Astrocyte (in vitro differentiated cells and primary cell): ENCODE measurements around the gene CD7. TPM values are rescaled to one million over a fixed set of nuclear protein-coding genes. Genes with fewer than 3 reads are reported as not detected.

Source experiments
- DNase-seq: peaks from one replicate; pipeline ENCODE4 v3.0.0-alpha.2; 2010; ENCODE audit warnings: low read depth
- FAIRE-seq: peaks from 2 replicates; lab custom pipeline; 2011; peaks lifted over from hg19 to GRCh38; lab: Jason Lieb, UNC
- H2AFZ ChIP-seq: 2 replicates; pipeline ENCODE4 v1.6.0; 2012; ENCODE audit warnings: low read depth, low read length, inconsistent platforms
- H3K27ac ChIP-seq: 2 replicates; pipeline ENCODE4 v1.5.1; 2011; ENCODE audit warnings: low read depth, low read length, inconsistent platforms
- H3K27me3 ChIP-seq: 2 replicates; pipeline ENCODE4 v1.6.0; 2011; ENCODE audit warnings: low read length, inconsistent platforms; ENCODE audit not compliant: insufficient read depth
- H3K36me3 ChIP-seq: 2 replicates; pipeline ENCODE4 v1.5.1; 2011; ENCODE audit warnings: low read length, inconsistent platforms; ENCODE audit not compliant: insufficient read depth
- H3K4me1 ChIP-seq: 2 replicates; pipeline ENCODE4 v1.5.1; 2011; ENCODE audit warnings: low read length, inconsistent platforms; ENCODE audit not compliant: insufficient read depth
- H3K4me2 ChIP-seq: 2 replicates; pipeline ENCODE4 v1.6.0; 2012; ENCODE audit warnings: low read length, inconsistent platforms
- H3K4me3 ChIP-seq: 2 replicates; pipeline ENCODE4 v1.5.1; 2011; ENCODE audit warnings: low read depth, mild to moderate bottlenecking, low read length, inconsistent platforms; ENCODE audit not compliant: insufficient read depth
- H3K79me2 ChIP-seq: 2 replicates; pipeline ENCODE4 v1.6.0; 2012; ENCODE audit warnings: mild to moderate bottlenecking, low read length, inconsistent platforms; ENCODE audit not compliant: insufficient read depth
- H3K9ac ChIP-seq: 2 replicates; pipeline ENCODE4 v1.6.0; 2012; ENCODE audit warnings: mild to moderate bottlenecking, low read length, inconsistent platforms
- H3K9me3 ChIP-seq: 2 replicates; pipeline ENCODE4 v1.5.1; 2012; ENCODE audit warnings: low read depth, mild to moderate bottlenecking, low read length, inconsistent platforms; ENCODE audit not compliant: insufficient read depth
- H4K20me1 ChIP-seq: 2 replicates; pipeline ENCODE4 v1.6.0; 2012; ENCODE audit warnings: low read length, inconsistent platforms; ENCODE audit not compliant: insufficient read depth
- H3K27ac Mint-ChIP-seq: one replicate; pipeline ENCODE4 v1.8.0; 2021; ENCODE audit warnings: mild to moderate bottlenecking, mixed read lengths; ENCODE audit not compliant: unreplicated experiment
- H3K27me3 Mint-ChIP-seq: one replicate; pipeline ENCODE4 v1.8.0; 2021; ENCODE audit warnings: low read depth, mixed read lengths; ENCODE audit not compliant: unreplicated experiment
- H3K36me3 Mint-ChIP-seq: one replicate; pipeline ENCODE4 v1.8.0; 2021; ENCODE audit warnings: low read depth, mixed read lengths; ENCODE audit not compliant: unreplicated experiment
- H3K4me1 Mint-ChIP-seq: one replicate; pipeline ENCODE4 v1.8.0; 2021; ENCODE audit warnings: low read depth, mixed read lengths; ENCODE audit not compliant: unreplicated experiment
- H3K4me3 Mint-ChIP-seq: one replicate; pipeline ENCODE4 v1.8.0; 2021; ENCODE audit warnings: mild to moderate bottlenecking, moderate library complexity, mixed read lengths; ENCODE audit not compliant: unreplicated experiment
- H3K9me3 Mint-ChIP-seq: one replicate; pipeline ENCODE4 v1.8.0; 2021; ENCODE audit warnings: mild to moderate bottlenecking, mixed read lengths; ENCODE audit not compliant: unreplicated experiment
- CTCF ChIP-seq: IDR thresholded peaks from 2 replicates; pipeline ENCODE4 v1.5.1; 2011; ENCODE audit warnings: low read depth, mild to moderate bottlenecking, inconsistent platforms, low read length, moderate library complexity; ENCODE audit not compliant: insufficient read depth
- EZH2 ChIP-seq: IDR thresholded peaks from 2 replicates; pipeline ENCODE4 v1.6.1; 2012; ENCODE audit warnings: mild to moderate bottlenecking, low read length, inconsistent platforms; ENCODE audit not compliant: insufficient read depth
- total RNA-seq: library from RNA; stranded (reverse); gene quantifications from 2 replicates; pipeline ENCODE4 v1.2.1, GENCODE V29; 2021

Gene CD7
- total RNA-seq, 1 donor from 2014 or later, result 0.18 TPM

GRCh38 chr17:82329683-82330321, 12.4 kb upstream of the CD7 start:
- H3K27ac Mint-ChIP-seq, result no peak overlapping the region
- Histone ChIP-seq H3K9ac (no peak overlapping the region), H3K27me3 (peaks cover 27% of the 10 kb centered on the region), H3K4me2 (peak overlapping the region; percentile 33), H3K79me2 (no peaks in the 10 kb centered on the region), H2AFZ (no peak overlapping the region), H3K27ac (no peak overlapping the region), H3K9me3 (no peaks in the 10 kb centered on the region), H3K4me3 (no peak overlapping the region), H4K20me1 (peaks cover 6% of the 10 kb centered on the region), H3K4me1 (peaks cover 23% of the 10 kb centered on the region), H3K36me3 (no peaks in the 10 kb centered on the region)
- DNase-seq (no peak), FAIRE-seq (no peak)
- H3K9me3 Mint-ChIP-seq, result no peaks in the 10 kb centered on the region
- no peak overlapping the region for H3K4me3 Mint-ChIP-seq
- no peak for TF ChIP-seq CTCF
- no peak for TF ChIP-seq EZH2
- H3K4me1 Mint-ChIP-seq, result peaks cover 2% of the 10 kb centered on the region
- no peaks in the 10 kb centered on the region for H3K36me3 Mint-ChIP-seq
- H3K27me3 Mint-ChIP-seq, result peaks cover 38% of the 10 kb centered on the region

GRCh38 chr17:82328994-82329507, 11.6 kb upstream of the CD7 start:
- H3K27me3 Mint-ChIP-seq, result peaks cover 39% of the 10 kb centered on the region
- Histone ChIP-seq H3K36me3 (no peaks in the 10 kb centered on the region), H3K4me1 (peaks cover 20% of the 10 kb centered on the region)

More at GRCh38 chr17:82328994-82329507, 11.6 kb upstream of the CD7 start:
- Histone ChIP-seq H3K9me3 (no peaks in the 10 kb centered on the region), H3K79me2 (no peaks in the 10 kb centered on the region), H3K9ac (no peak overlapping the region), H3K4me3 (no peak overlapping the region), H3K4me2 (no peak overlapping the region), H2AFZ (no peak overlapping the region), H4K20me1 (peaks cover 6% of the 10 kb centered on the region), H3K27ac (no peak overlapping the region), H3K27me3 (peaks cover 26% of the 10 kb centered on the region)
- H3K27ac Mint-ChIP-seq, result no peak overlapping the region
- FAIRE-seq, result no peak
- TF ChIP-seq CTCF, result no peak
- no peak for TF ChIP-seq EZH2
- no peaks in the 10 kb centered on the region for H3K36me3 Mint-ChIP-seq
- H3K9me3 Mint-ChIP-seq, result no peaks in the 10 kb centered on the region
- H3K4me1 Mint-ChIP-seq, result peaks cover 4% of the 10 kb centered on the region
- no peak overlapping the region for H3K4me3 Mint-ChIP-seq
- no peak for DNase-seq
